ENCODE data around the gene APBB2.
"Not testable (repeated sequence)": the region's sequence is repeated elsewhere in the genome, so short reads cannot be mapped to it uniquely, and the experiment has no call there.

The APBB2 gene

GRCh38 chr4:41067369-41067768 lies 147.0 kb downstream of the APBB2 start:
- no peak for TF ChIP-seq CTCF (conservative IDR thresholded peaks at IDR 0.05)
- no peak overlapping the region for H3K27ac ChIP-seq

- no peak overlapping the region for H3K27ac ChIP-seq
- TF ChIP-seq CTCF (conservative IDR thresholded peaks at IDR 0.05): no peak
Measured at GRCh38 chr4:41066049-41066448, 148.3 kb downstream of the APBB2 start.

GRCh38 chr4:41065434-41066006 lies 148.8 kb downstream of the APBB2 start:
- no peak overlapping the region for H3K27ac ChIP-seq
- TF ChIP-seq CTCF (conservative IDR thresholded peaks at IDR 0.05): no peak

- TF ChIP-seq CTCF (conservative IDR thresholded peaks at IDR 0.05): no peak
- no peak overlapping the region for H3K27ac ChIP-seq
Measured at GRCh38 chr4:41064953-41065352, 149.4 kb downstream of the APBB2 start.

- TF ChIP-seq CTCF (conservative IDR thresholded peaks at IDR 0.05): no peak
- H3K27ac ChIP-seq: no peak overlapping the region
Measured at GRCh38 chr4:41061482-41062185, 152.7 kb downstream of the APBB2 start.

- no peak overlapping the region for H3K27ac ChIP-seq
- TF ChIP-seq CTCF (conservative IDR thresholded peaks at IDR 0.05): no peak
Measured at GRCh38 chr4:41060352-41061334, 153.7 kb downstream of the APBB2 start.

GRCh38 chr4:41059411-41059810 lies 154.9 kb downstream of the APBB2 start:
- H3K27ac ChIP-seq: not testable (repeated sequence)

Measured in VCaP (cell line).